ENCODE data around the gene CCDC158. TPM values are rescaled to one million over a fixed set of nuclear protein-coding genes. Genes with fewer than 3 reads are reported as not detected.
A peak's percentile ranks its signal among the peaks of the same experiment; 100 is the strongest.

The CCDC158 gene
- total and polyA plus RNA-seq, 7 experiments from 2014 or later, result not detected

- intact Hi-C loops (cut with micrococcal nuclease), result loop anchor here in 1 of 2 donors (10.0 kb wide), 1 partner anchor 54 kb away; no protein-coding TSS in a partner anchor
- Mint-ChIP-seq H3K4me3 (peak overlapping the region in 1 of 10 donors; percentile 21), H3K4me1 (peaks cover 20 to 52% (median 34%) of the 10 kb centered on the region in 7 donors), H3K36me3 (peaks cover 1 to 27% (median 17%) of the 10 kb centered on the region in 5 donors), H3K9me3 (peaks cover 0 to 33% (median 17%) of the 10 kb centered on the region in 11 donors), H3K27me3 (peaks cover 0 to 10% (median 5%) of the 10 kb centered on the region in 5 donors), H3K27ac (peak overlapping the region in 1 of 9 donors; percentile 60)
- H3K27ac ChIP-seq (ENCODE audit: low read depth, low read length), result no peak overlapping the region
- peaks cover 0 to under 1% (median 0%) of the 10 kb centered on the region in 3 experiments for H3K36me3 ChIP-seq (ENCODE audit: control insufficient read depth in 2 of 3, insufficient read depth in 3 of 3, low read length in 3 of 3)
- DNase-seq (peak in 1 of 9 donors; percentile 40), ATAC-seq (peak; percentile 18)
- CTCF ChIA-PET, result no interaction called here
- H3K27me3 ChIP-seq (ENCODE audit: control insufficient read depth in 2 of 2, insufficient read depth in 2 of 2, low read length in 2 of 2), result no peaks in the 10 kb centered on the region
- H3K9me3 ChIP-seq (ENCODE audit: control insufficient read depth in 2 of 3, low read length in 3 of 3), result peaks cover 0 to 5% (median 0%) of the 10 kb centered on the region in 3 experiments
- peaks cover 18% of the 10 kb centered on the region in 2 donors for H3K4me1 ChIP-seq (ENCODE audit: control insufficient read depth in 2 of 2, insufficient read depth in 2 of 2, low read length in 2 of 2)
- no peak overlapping the region for H3K4me3 ChIP-seq (ENCODE audit: low read length)
- POLR2A ChIA-PET, result interaction anchor here (0.6 kb wide), 1 partner anchor 534 kb away, joined by 3 read pairs; no protein-coding TSS in a partner anchor
Measured at GRCh38 chr4:76301068-76301774, 119.7 kb downstream of the CCDC158 start.

- Mint-ChIP-seq H3K27ac (no peak overlapping the region), H3K4me3 (no peak overlapping the region), H3K4me1 (peaks cover 11 to 45% (median 25%) of the 10 kb centered on the region in 7 donors), H3K27me3 (peaks cover 0 to 13% (median 5%) of the 10 kb centered on the region in 5 donors), H3K36me3 (peaks cover 4 to 34% (median 18%) of the 10 kb centered on the region in 5 donors), H3K9me3 (peaks cover 0 to 40% (median 17%) of the 10 kb centered on the region in 11 donors)
- peaks cover 9 to 11% of the 10 kb centered on the region in 2 donors for H3K4me1 ChIP-seq (ENCODE audit: control insufficient read depth in 2 of 2, insufficient read depth in 2 of 2, low read length in 2 of 2)
- H3K36me3 ChIP-seq (ENCODE audit: control insufficient read depth in 2 of 3, insufficient read depth in 3 of 3, low read length in 3 of 3), result no peaks in the 10 kb centered on the region
- H3K27ac ChIP-seq (ENCODE audit: low read depth, low read length), result no peak overlapping the region
- intact Hi-C loops (cut with micrococcal nuclease), result loop anchor here in 1 of 2 donors (10.0 kb wide), 1 partner anchor 55 kb away; no protein-coding TSS in a partner anchor
- H3K27me3 ChIP-seq (ENCODE audit: control insufficient read depth in 2 of 2, insufficient read depth in 2 of 2, low read length in 2 of 2), result no peaks in the 10 kb centered on the region
- no peak overlapping the region for H3K4me3 ChIP-seq (ENCODE audit: low read length)
- no peak for DNase-seq
- POLR2A ChIA-PET, result no interaction called here
- peak; percentile 31 for ATAC-seq
- peaks cover 0 to 5% (median 0%) of the 10 kb centered on the region in 3 experiments for H3K9me3 ChIP-seq (ENCODE audit: control insufficient read depth in 2 of 3, low read length in 3 of 3)
- CTCF ChIA-PET, result no interaction called here
Measured at GRCh38 chr4:76300012-76300411, 120.9 kb downstream of the CCDC158 start.

GRCh38 chr4:76298227-76298626 lies 122.7 kb downstream of the CCDC158 start:
- ATAC-seq (no peak), DNase-seq (no peak)
- H3K27me3 ChIP-seq (ENCODE audit: control insufficient read depth in 2 of 2, insufficient read depth in 2 of 2, low read length in 2 of 2), result no peaks in the 10 kb centered on the region
- peaks cover 0 to 47% (median 17%) of the 10 kb centered on the region in 11 donors for H3K9me3 Mint-ChIP-seq
- intact Hi-C loops (cut with micrococcal nuclease), result no loop called here
- no peak overlapping the region for H3K27ac ChIP-seq (ENCODE audit: low read depth, low read length)
- no peak overlapping the region for H3K4me3 ChIP-seq (ENCODE audit: low read length)
- ChIA-PET CTCF (interaction anchor here (0.9 kb wide), 1 partner anchor 80 kb away, joined by 3 read pairs; no protein-coding TSS in a partner anchor), POLR2A (no interaction called here)
- no peaks in the 10 kb centered on the region for H3K4me1 ChIP-seq (ENCODE audit: control insufficient read depth in 2 of 2, insufficient read depth in 2 of 2, low read length in 2 of 2)
- peaks cover 0 to 32% (median 9%) of the 10 kb centered on the region in 7 donors for H3K4me1 Mint-ChIP-seq
- no peak overlapping the region for H3K27ac Mint-ChIP-seq
- H3K9me3 ChIP-seq (ENCODE audit: control insufficient read depth in 2 of 3, low read length in 3 of 3), result peaks cover 0 to 5% (median 0%) of the 10 kb centered on the region in 3 experiments
- peaks cover 0 to 12% (median 6%) of the 10 kb centered on the region in 5 donors for H3K27me3 Mint-ChIP-seq
- no peak overlapping the region for H3K4me3 Mint-ChIP-seq
- H3K36me3 ChIP-seq (ENCODE audit: control insufficient read depth in 2 of 3, insufficient read depth in 3 of 3, low read length in 3 of 3), result no peaks in the 10 kb centered on the region
- peaks cover 4 to 39% (median 18%) of the 10 kb centered on the region in 5 donors for H3K36me3 Mint-ChIP-seq

GRCh38 chr4:76296286-76296820 lies 124.6 kb downstream of the CCDC158 start:
- H3K36me3 ChIP-seq (ENCODE audit: control insufficient read depth in 2 of 3, insufficient read depth in 3 of 3, low read length in 3 of 3), result no peaks in the 10 kb centered on the region
- no peak overlapping the region for H3K27ac ChIP-seq (ENCODE audit: low read depth, low read length)
- Mint-ChIP-seq H3K4me3 (no peak overlapping the region), H3K27me3 (peaks cover 0 to 21% (median 14%) of the 10 kb centered on the region in 5 donors), H3K4me1 (peaks cover 0 to 16% (median 4%) of the 10 kb centered on the region in 7 donors), H3K27ac (no peak overlapping the region), H3K9me3 (peaks cover 0 to 47% (median 17%) of the 10 kb centered on the region in 11 donors), H3K36me3 (peaks cover 4 to 39% (median 15%) of the 10 kb centered on the region in 5 donors)
- CTCF ChIA-PET, result interaction anchor here (0.5 kb wide), 1 partner anchor 557 kb away, joined by 3 read pairs; no protein-coding TSS in a partner anchor
- H3K4me3 ChIP-seq (ENCODE audit: low read length), result no peak overlapping the region
- POLR2A ChIA-PET, result no interaction called here
- H3K9me3 ChIP-seq (ENCODE audit: control insufficient read depth in 2 of 3, low read length in 3 of 3), result peaks cover 0 to 5% (median 0%) of the 10 kb centered on the region in 3 experiments
- H3K4me1 ChIP-seq (ENCODE audit: control insufficient read depth in 2 of 2, insufficient read depth in 2 of 2, low read length in 2 of 2), result no peaks in the 10 kb centered on the region
- intact Hi-C loops (cut with micrococcal nuclease), result no loop called here
- DNase-seq (no peak), ATAC-seq (no peak)
- no peaks in the 10 kb centered on the region for H3K27me3 ChIP-seq (ENCODE audit: control insufficient read depth in 2 of 2, insufficient read depth in 2 of 2, low read length in 2 of 2)

GRCh38 chr4:76293772-76294171 lies 127.2 kb downstream of the CCDC158 start:
- Histone ChIP-seq H3K36me3 (ENCODE audit: control insufficient read depth in 2 of 3, insufficient read depth in 3 of 3, low read length in 3 of 3) (no peaks in the 10 kb centered on the region), H3K4me1 (ENCODE audit: control insufficient read depth in 2 of 2, insufficient read depth in 2 of 2, low read length in 2 of 2) (no peaks in the 10 kb centered on the region), H3K4me3 (ENCODE audit: low read length) (no peak overlapping the region), H3K9me3 (ENCODE audit: control insufficient read depth in 2 of 3, low read length in 3 of 3) (peaks cover 0 to 5% (median 0%) of the 10 kb centered on the region in 3 experiments), H3K27me3 (ENCODE audit: control insufficient read depth in 2 of 2, insufficient read depth in 2 of 2, low read length in 2 of 2) (no peaks in the 10 kb centered on the region), H3K27ac (ENCODE audit: low read depth, low read length) (no peak overlapping the region)
- intact Hi-C loops (cut with micrococcal nuclease), result no loop called here
- ATAC-seq (no peak), DNase-seq (no peak)
- Mint-ChIP-seq H3K4me3 (no peak overlapping the region), H3K27me3 (peaks cover 5 to 21% (median 20%) of the 10 kb centered on the region in 5 donors), H3K9me3 (peaks cover 2 to 39% (median 16%) of the 10 kb centered on the region in 11 donors), H3K36me3 (peaks cover 4 to 26% (median 12%) of the 10 kb centered on the region in 5 donors), H3K27ac (no peak overlapping the region), H3K4me1 (peaks cover 0 to 3% (median 0%) of the 10 kb centered on the region in 7 donors)
- POLR2A ChIA-PET, result no interaction called here
- CTCF ChIA-PET, result no interaction called here

GRCh38 chr4:76292730-76293129 lies 128.2 kb downstream of the CCDC158 start:
- POLR2A ChIA-PET, result interaction anchor here (0.6 kb wide), 1 partner anchor 132 kb away, joined by 3 read pairs; no protein-coding TSS in a partner anchor
- no peak overlapping the region for H3K27ac ChIP-seq (ENCODE audit: low read depth, low read length)
- peaks cover 0 to 21% (median 7%) of the 10 kb centered on the region in 5 donors for H3K36me3 Mint-ChIP-seq
- DNase-seq (no peak), ATAC-seq (no peak)
- H3K27me3 ChIP-seq (ENCODE audit: control insufficient read depth in 2 of 2, insufficient read depth in 2 of 2, low read length in 2 of 2), result no peaks in the 10 kb centered on the region
- H3K27ac Mint-ChIP-seq, result no peak overlapping the region
- H3K27me3 Mint-ChIP-seq, result peaks cover 5 to 28% (median 21%) of the 10 kb centered on the region in 5 donors
- intact Hi-C loops (cut with micrococcal nuclease), result no loop called here
- H3K4me3 ChIP-seq (ENCODE audit: low read length), result no peak overlapping the region
- CTCF ChIA-PET, result no interaction called here
- H3K9me3 Mint-ChIP-seq, result peaks cover 0 to 28% (median 9%) of the 10 kb centered on the region in 11 donors
- H3K4me3 Mint-ChIP-seq, result no peak overlapping the region
- peaks cover 0 to 5% (median 0%) of the 10 kb centered on the region in 3 experiments for H3K9me3 ChIP-seq (ENCODE audit: control insufficient read depth in 2 of 3, low read length in 3 of 3)
- peaks cover 0 to 3% (median 0%) of the 10 kb centered on the region in 7 donors for H3K4me1 Mint-ChIP-seq
- H3K4me1 ChIP-seq (ENCODE audit: control insufficient read depth in 2 of 2, insufficient read depth in 2 of 2, low read length in 2 of 2), result no peaks in the 10 kb centered on the region
- no peaks in the 10 kb centered on the region for H3K36me3 ChIP-seq (ENCODE audit: control insufficient read depth in 2 of 3, insufficient read depth in 3 of 3, low read length in 3 of 3)
